CD4-positive, alpha-beta T cell (primary cell): ENCODE measurements around the gene PRX. TPM values are rescaled to one million over a fixed set of nuclear protein-coding genes. Genes with fewer than 3 reads are reported as not detected.

Source experiments
- ATAC-seq: fragments of 200-7000 bp; cut with Tn5 transposase; one replicate; pipeline ENCODE4 v1.10.0; 2022; ENCODE audit warnings: mild to moderate bottlenecking; ENCODE audit not compliant: poor library complexity
- CTCF ChIA-PET: fragments of 350-600 bp; sonication (Branson Sonifier 250); formaldehyde crosslinking; loops from one replicate; lab custom pipeline; 2021; ENCODE audit warnings: antibody characterized with exemption, inconsistent platforms; lab: Charles Lee
- POLR2A ChIA-PET: fragments of 350-600 bp; sonication (Branson Sonifier 250); formaldehyde crosslinking; loops from one replicate; lab custom pipeline; 2021; ENCODE audit warnings: antibody characterized with exemption, inconsistent platforms; lab: Charles Lee
- DNase-seq, 14 experiments: peaks; one replicate each; pipeline ENCODE4 v3.0.0-alpha.2; 2013 to 2020; ENCODE audit warnings: mixed read lengths in 2 of 14
- H3K27ac ChIP-seq, 2 donors: one replicate each; pipeline versions ENCODE4 v1.5.1 to v1.7.0; 2013; ENCODE audit warnings: low read length in 2 of 2, low read depth in 1 of 2, mild to moderate bottlenecking in 1 of 2
- H3K27me3 ChIP-seq, 2 experiments: 1 replicate in 1 of 2; 2 replicates in 1 of 2; pipeline versions ENCODE4 v1.6.1 to v1.7.0; 2013; ENCODE audit warnings: low read length in 2 of 2, control low read depth in 1 of 2, mild to moderate bottlenecking in 1 of 2, moderate library complexity in 1 of 2; ENCODE audit not compliant: insufficient read depth in 2 of 2, control insufficient read depth in 1 of 2
- H3K36me3 ChIP-seq: one replicate; pipeline ENCODE4 v1.6.1; 2013; ENCODE audit warnings: low read length, control low read depth; ENCODE audit not compliant: insufficient read depth
- H3K4me1 ChIP-seq: one replicate; pipeline ENCODE4 v1.6.1; 2013; ENCODE audit warnings: low read length, control low read depth; ENCODE audit not compliant: insufficient read depth
- H3K4me3 ChIP-seq: one replicate; pipeline ENCODE4 v1.5.1; 2013; ENCODE audit warnings: mild to moderate bottlenecking, low read length, moderate library complexity
- H3K9me3 ChIP-seq, 2 experiments: 1 replicate in 1 of 2; 2 replicates in 1 of 2; pipeline versions ENCODE4 v1.6.1 to v1.7.0; 2013; ENCODE audit warnings: low read length in 2 of 2, mild to moderate bottlenecking in 2 of 2, control low read depth in 1 of 2, moderate library complexity in 1 of 2; ENCODE audit not compliant: control insufficient read depth in 1 of 2, insufficient read depth in 1 of 2
- H3K27ac Mint-ChIP-seq: one replicate; pipeline ENCODE4 v1.8.0; 2020; ENCODE audit warnings: mixed read lengths
- H3K27me3 Mint-ChIP-seq: one replicate; pipeline ENCODE4 v1.8.0; 2021; ENCODE audit warnings: mixed read lengths
- H3K36me3 Mint-ChIP-seq: one replicate; pipeline ENCODE4 v1.8.0; 2021; ENCODE audit warnings: low read depth, mixed read lengths
- H3K4me1 Mint-ChIP-seq: one replicate; pipeline ENCODE4 v1.8.0; 2021; ENCODE audit warnings: low read depth, mixed read lengths
- H3K4me3 Mint-ChIP-seq: one replicate; pipeline ENCODE4 v1.8.0; 2020; ENCODE audit warnings: mild to moderate bottlenecking, mixed read lengths
- H3K9me3 Mint-ChIP-seq: one replicate; pipeline ENCODE4 v1.8.0; 2020; ENCODE audit warnings: mixed read lengths
- intact Hi-C, 2 experiments: fragments of 100-400 bp; cut with DNase I in 1 of 2; cut with micrococcal nuclease in 1 of 2; formaldehyde crosslinking; loops; one replicate each; pipeline versions ENCODE4 v1.15.1 to v1.9.0; 2023 to 2025; cut with DNase I, micrococcal nuclease
- total RNA-seq, 174 experiments: library from RNA in 2 of 174; stranded (reverse) in 2 of 174; gene quantifications; one replicate each; pipeline ENCODE4 v1.2.3 and lab custom pipeline; 2021 to 2026
- TF ChIP-seq, protein P1 (sequence below): fragments of 200-600 bp; IDR thresholded peaks from one replicate; pipeline ENCODE4 v1.8.0; 2022; ENCODE audit warnings: antibody characterized with exemption, mild to moderate bottlenecking

Gene PRX
- total RNA-seq, 2 experiments from 2014 or later = 1.5 TPM

DNA sequence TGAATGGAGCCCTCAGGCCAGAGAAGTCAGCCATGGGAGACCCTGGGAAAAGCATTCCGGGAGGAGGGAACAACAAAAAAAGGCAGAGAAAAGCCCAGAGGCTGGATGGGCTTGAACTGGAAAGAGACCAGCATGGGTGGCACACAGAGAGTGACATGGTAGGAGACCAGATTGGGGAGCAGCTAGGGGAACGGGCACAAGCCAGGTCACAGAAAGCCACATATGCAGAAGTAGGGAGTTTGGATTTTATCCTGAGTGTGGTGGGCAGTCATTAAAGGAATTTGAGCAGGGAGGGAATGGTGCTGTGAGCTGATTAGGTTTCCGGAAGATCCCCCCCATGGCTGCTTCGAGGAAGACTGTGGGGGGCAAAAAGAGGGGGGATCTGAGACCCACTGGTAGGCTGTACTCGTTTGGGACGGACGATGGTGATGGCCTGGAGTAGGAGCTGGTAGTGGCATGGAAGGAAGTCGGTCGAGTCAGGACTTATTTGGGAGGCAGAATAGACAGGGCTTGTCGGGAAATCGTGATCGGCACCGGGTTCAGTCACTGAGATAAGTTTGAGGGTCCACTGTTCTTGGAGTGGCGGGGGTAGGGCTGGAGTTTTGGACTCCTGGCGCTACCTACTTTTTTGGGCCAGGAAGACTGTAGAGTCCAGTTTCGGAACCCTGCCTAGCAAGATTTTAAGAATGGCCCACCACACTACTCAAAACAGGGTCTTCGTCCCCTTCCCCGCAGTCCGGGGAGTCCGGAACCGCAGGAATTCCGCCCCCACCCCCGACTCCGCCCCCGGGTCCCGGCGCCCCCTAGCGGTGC lies 11.7 kb upstream of the PRX start:
- Histone ChIP-seq H3K4me3 (peak overlapping the region; percentile 89), H3K27ac (peak overlapping the region; percentile 90), H3K4me1 (peaks cover 50% of the 10 kb centered on the region), H3K27me3 (no peaks in the 10 kb centered on the region), H3K9me3 (no peaks in the 10 kb centered on the region), H3K36me3 (peaks cover 11% of the 10 kb centered on the region)
- H3K27ac Mint-ChIP-seq = peak overlapping the region; percentile 91
- H3K27me3 Mint-ChIP-seq = no peaks in the 10 kb centered on the region
- ATAC-seq (no peak), DNase-seq (peak in 3 of 14 experiments; percentile 16 to 47 (median 36))
- intact Hi-C loops = loop anchor here (1.0 to 10.0 kb wide), 7 partner anchors 19 to 590 kb away; partner anchors contain the start of genes AKT2 (in 1 of the 2), DYRK1B (in 1 of the 2), LTBP4 (in 1 of the 2) and SERTAD3 (in 1 of the 2)
- peaks cover 23% of the 10 kb centered on the region for H3K36me3 Mint-ChIP-seq
- POLR2A ChIA-PET = interaction anchor here (1.0 to 6.3 kb wide), 3 partner anchors 8 to 22 kb away, joined by 4 to 71 read pairs (median 5); partner anchors contain the start of gene SERTAD3
- TF ChIP-seq, protein P1, sequence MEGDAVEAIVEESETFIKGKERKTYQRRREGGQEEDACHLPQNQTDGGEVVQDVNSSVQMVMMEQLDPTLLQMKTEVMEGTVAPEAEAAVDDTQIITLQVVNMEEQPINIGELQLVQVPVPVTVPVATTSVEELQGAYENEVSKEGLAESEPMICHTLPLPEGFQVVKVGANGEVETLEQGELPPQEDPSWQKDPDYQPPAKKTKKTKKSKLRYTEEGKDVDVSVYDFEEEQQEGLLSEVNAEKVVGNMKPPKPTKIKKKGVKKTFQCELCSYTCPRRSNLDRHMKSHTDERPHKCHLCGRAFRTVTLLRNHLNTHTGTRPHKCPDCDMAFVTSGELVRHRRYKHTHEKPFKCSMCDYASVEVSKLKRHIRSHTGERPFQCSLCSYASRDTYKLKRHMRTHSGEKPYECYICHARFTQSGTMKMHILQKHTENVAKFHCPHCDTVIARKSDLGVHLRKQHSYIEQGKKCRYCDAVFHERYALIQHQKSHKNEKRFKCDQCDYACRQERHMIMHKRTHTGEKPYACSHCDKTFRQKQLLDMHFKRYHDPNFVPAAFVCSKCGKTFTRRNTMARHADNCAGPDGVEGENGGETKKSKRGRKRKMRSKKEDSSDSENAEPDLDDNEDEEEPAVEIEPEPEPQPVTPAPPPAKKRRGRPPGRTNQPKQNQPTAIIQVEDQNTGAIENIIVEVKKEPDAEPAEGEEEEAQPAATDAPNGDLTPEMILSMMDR = no peak
- H3K4me3 Mint-ChIP-seq = peak overlapping the region; percentile 99
- peaks cover 37% of the 10 kb centered on the region for H3K4me1 Mint-ChIP-seq
- H3K9me3 Mint-ChIP-seq = no peaks in the 10 kb centered on the region
- CTCF ChIA-PET = interaction anchor here (0.7 to 2.4 kb wide), 2 partner anchors 15 to 144 kb away, joined by 3 to 7 read pairs; no protein-coding TSS in a partner anchor

DNA sequence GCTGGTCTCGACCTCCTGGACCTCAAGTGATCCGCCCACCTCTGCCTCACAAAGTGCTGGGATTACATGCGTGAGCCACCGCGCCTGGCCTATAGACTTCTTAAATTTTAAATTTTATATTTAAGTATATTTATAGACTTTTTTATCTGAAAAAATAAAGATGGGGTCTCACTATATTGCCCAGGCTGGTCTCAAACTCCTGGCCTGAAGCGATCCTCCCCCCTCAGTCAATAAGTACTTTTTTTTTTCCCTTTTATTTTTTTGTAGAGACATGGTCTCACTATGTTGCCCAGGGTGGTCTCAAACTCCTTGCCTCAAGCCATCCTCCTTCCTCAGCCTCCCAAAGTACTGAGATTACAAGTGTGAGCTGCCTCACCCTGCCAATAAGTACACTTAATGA lies 10.8 kb upstream of the PRX start:
- H3K27me3 Mint-ChIP-seq = no peaks in the 10 kb centered on the region
- peaks cover 23% of the 10 kb centered on the region for H3K36me3 Mint-ChIP-seq
- TF ChIP-seq, protein P1 = no peak
- H3K36me3 ChIP-seq = peaks cover 11% of the 10 kb centered on the region
- DNase-seq (no peak), ATAC-seq (no peak)
- no peaks in the 10 kb centered on the region for H3K9me3 ChIP-seq
- H3K4me1 ChIP-seq = peaks cover 50% of the 10 kb centered on the region
- peak overlapping the region; percentile 61 for H3K4me3 Mint-ChIP-seq
- peak overlapping the region; percentile 91 for H3K27ac Mint-ChIP-seq
- ChIA-PET POLR2A (interaction anchor here (6.3 kb wide), 1 partner anchor 20 kb away, joined by 71 read pairs; the partner anchor contains the start of gene SERTAD3), CTCF (no interaction called here)
- H3K27me3 ChIP-seq = no peaks in the 10 kb centered on the region
- no peaks in the 10 kb centered on the region for H3K9me3 Mint-ChIP-seq
- intact Hi-C loops = loop anchor here (1.0 to 10.0 kb wide), 5 partner anchors 43 to 589 kb away; partner anchors contain the start of genes DYRK1B (in 1 of the 2), LTBP4 (in 1 of the 2) and SPTBN4 (in 1 of the 2)
- H3K4me1 Mint-ChIP-seq = peaks cover 40% of the 10 kb centered on the region
- no peak overlapping the region for H3K27ac ChIP-seq
- no peak overlapping the region for H3K4me3 ChIP-seq

DNA sequence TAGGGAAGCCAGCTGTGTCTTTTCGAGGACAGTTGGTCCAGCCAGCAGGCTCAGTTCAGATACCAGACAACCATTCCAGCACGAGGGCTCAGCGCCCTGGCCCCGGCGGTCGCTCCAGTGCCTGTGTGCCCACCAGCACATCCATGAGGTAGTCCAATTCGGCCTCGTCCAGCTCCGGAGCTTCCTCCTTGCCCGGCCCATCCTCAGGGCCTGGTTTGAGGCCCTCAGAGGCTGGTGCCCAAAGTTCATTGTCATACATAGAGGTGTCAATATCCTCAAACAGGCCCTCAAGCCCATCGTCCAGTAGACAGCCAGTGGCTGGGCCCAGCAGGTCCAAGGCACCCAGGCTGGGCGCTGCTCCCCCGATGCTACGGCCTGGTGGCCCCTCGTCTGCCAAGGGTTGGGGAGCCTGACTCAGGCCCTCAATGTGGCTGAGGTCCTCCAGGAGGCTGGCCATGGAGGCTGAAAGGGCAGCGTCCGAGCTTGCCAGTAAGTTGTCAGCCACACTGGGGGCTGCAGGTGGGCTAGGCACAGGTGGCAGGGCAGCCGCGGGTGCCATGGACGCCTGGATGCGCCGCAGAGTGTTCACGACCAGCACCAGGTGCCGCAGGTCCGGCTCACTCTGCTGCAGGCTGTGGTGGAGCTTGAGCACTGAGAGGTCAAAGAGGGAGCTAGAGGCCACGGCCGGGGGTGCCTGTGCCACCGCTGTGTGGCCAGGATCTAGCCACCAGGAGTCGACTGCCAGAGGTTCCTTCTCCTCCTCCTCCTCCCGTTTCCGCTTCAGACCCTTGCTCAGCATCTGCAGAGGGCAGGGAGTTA lies 9.8 kb upstream of the PRX start:
- H3K27ac Mint-ChIP-seq = peak overlapping the region; percentile 91
- H3K36me3 ChIP-seq = peaks cover 11% of the 10 kb centered on the region
- TF ChIP-seq, protein P1 = no peak
- H3K36me3 Mint-ChIP-seq = peaks cover 23% of the 10 kb centered on the region
- H3K27me3 ChIP-seq = no peaks in the 10 kb centered on the region
- CTCF ChIA-PET = no interaction called here
- no peaks in the 10 kb centered on the region for H3K9me3 Mint-ChIP-seq
- H3K4me1 ChIP-seq = peaks cover 50% of the 10 kb centered on the region
- POLR2A ChIA-PET = interaction anchor here (0.9 to 6.3 kb wide), 3 partner anchors 21 to 42 kb away, joined by 3 to 71 read pairs (median 42); partner anchors contain the start of genes BLVRB, SERTAD3 and SPTBN4
- peaks cover 40% of the 10 kb centered on the region for H3K4me1 Mint-ChIP-seq
- H3K27me3 Mint-ChIP-seq = no peaks in the 10 kb centered on the region
- ATAC-seq = no peak
- peak overlapping the region; percentile 93 for H3K4me3 Mint-ChIP-seq
- H3K27ac ChIP-seq = peak overlapping the region in 1 of 2 donors; percentile 83
- H3K4me3 ChIP-seq = no peak overlapping the region
- no peaks in the 10 kb centered on the region for H3K9me3 ChIP-seq
- intact Hi-C loops = loop anchor here (1.0 to 10.0 kb wide), 4 partner anchors 74 to 588 kb away; partner anchors contain the start of genes DYRK1B (in 1 of the 2) and LTBP4 (in 1 of the 2)
- DNase-seq = peak in 1 of 14 experiments; percentile 38
